CD8-positive, alpha-beta memory T cell (primary cell): ENCODE data around the gene PLCD1. TPM values are rescaled to one million over a fixed set of nuclear protein-coding genes. Genes with fewer than 3 reads are reported as not detected.
A peak's percentile ranks its signal among the peaks of the same experiment; 100 is the strongest.

ENCODE experiments used
- CTCF ChIA-PET: fragments of 350-600 bp; sonication (Branson Sonifier 250); formaldehyde crosslinking; loops from one replicate; lab custom pipeline; 2021; ENCODE audit warnings: antibody characterized with exemption; lab: Charles Lee
- POLR2A ChIA-PET: fragments of 350-600 bp; sonication (Branson Sonifier 250); formaldehyde crosslinking; loops from one replicate; lab custom pipeline; 2021; ENCODE audit warnings: antibody characterized with exemption; lab: Charles Lee
- DNase-seq, 5 donors: peaks; one replicate each; pipeline versions ENCODE4 v3.0.0 to v3.0.0-alpha.2; 2020 to 2022; ENCODE audit warnings: mixed read lengths in 1 of 5
- H3K27ac ChIP-seq: one replicate; pipeline ENCODE4 v1.7.0; 2013; ENCODE audit warnings: low read depth, mild to moderate bottlenecking, low read length, moderate library complexity
- H3K27me3 ChIP-seq: 2 replicates; pipeline ENCODE4 v1.7.0; 2013; ENCODE audit warnings: low read length, mild to moderate bottlenecking; ENCODE audit not compliant: insufficient read depth, poor library complexity, severe bottlenecking
- H3K36me3 ChIP-seq: 2 replicates; pipeline ENCODE4 v1.7.0; 2013; ENCODE audit warnings: mild to moderate bottlenecking, low read length, moderate library complexity; ENCODE audit not compliant: insufficient read depth
- H3K4me1 ChIP-seq: 2 replicates; pipeline ENCODE4 v1.7.0; 2013; ENCODE audit warnings: mild to moderate bottlenecking, low read length, moderate library complexity; ENCODE audit not compliant: insufficient read depth
- H3K4me3 ChIP-seq: 2 replicates; pipeline ENCODE4 v1.7.0; 2013; ENCODE audit warnings: mild to moderate bottlenecking, low read length
- H3K9me3 ChIP-seq: 2 replicates; pipeline ENCODE4 v1.7.0; 2013; ENCODE audit warnings: mild to moderate bottlenecking, low read length
- H3K27ac Mint-ChIP-seq, 8 donors: one replicate each; pipeline ENCODE4 v1.8.0; 2020 to 2021; ENCODE audit warnings: mixed read lengths in 8 of 8, mild to moderate bottlenecking in 6 of 8, inconsistent platforms in 3 of 8, moderate library complexity in 3 of 8
- H3K27me3 Mint-ChIP-seq, 2 donors: one replicate each; pipeline ENCODE4 v1.8.0; 2020 to 2021; ENCODE audit warnings: mixed read lengths in 2 of 2, mild to moderate bottlenecking in 1 of 2, moderate library complexity in 1 of 2
- H3K36me3 Mint-ChIP-seq, 3 donors: one replicate each; pipeline ENCODE4 v1.8.0; 2020 to 2021; ENCODE audit warnings: mixed read lengths in 3 of 3, inconsistent platforms in 1 of 3, mild to moderate bottlenecking in 1 of 3
- H3K4me1 Mint-ChIP-seq, 3 donors: one replicate each; pipeline ENCODE4 v1.8.0; 2020 to 2021; ENCODE audit warnings: mixed read lengths in 3 of 3, inconsistent platforms in 1 of 3, mild to moderate bottlenecking in 1 of 3
- H3K4me3 Mint-ChIP-seq, 7 donors: one replicate each; pipeline ENCODE4 v1.8.0; 2020 to 2021; ENCODE audit warnings: mixed read lengths in 7 of 7, mild to moderate bottlenecking in 6 of 7, moderate library complexity in 4 of 7, inconsistent platforms in 2 of 7
- H3K9me3 Mint-ChIP-seq, 5 donors: one replicate each; pipeline ENCODE4 v1.8.0; 2020 to 2022; ENCODE audit warnings: mixed read lengths in 5 of 5, mild to moderate bottlenecking in 3 of 5, moderate library complexity in 2 of 5, inconsistent platforms in 1 of 5
- polyA plus RNA-seq: library from polyadenylated mRNA; unstranded; fragments of 300-500 nt; fragmentation: Illumina TruSeq; gene quantifications from one replicate; pipeline ENCODE4 v1.2.3, GENCODE V29; 2021
- total RNA-seq, 2 experiments: library from RNA; stranded (reverse); gene quantifications; one replicate each; pipeline ENCODE4 v1.2.3, GENCODE V29; 2021

PLCD1 gene
- total and polyA plus RNA-seq, 3 experiments from 2014 or later, result 12.8 to 36.4 (median 18.5) TPM

DNA sequence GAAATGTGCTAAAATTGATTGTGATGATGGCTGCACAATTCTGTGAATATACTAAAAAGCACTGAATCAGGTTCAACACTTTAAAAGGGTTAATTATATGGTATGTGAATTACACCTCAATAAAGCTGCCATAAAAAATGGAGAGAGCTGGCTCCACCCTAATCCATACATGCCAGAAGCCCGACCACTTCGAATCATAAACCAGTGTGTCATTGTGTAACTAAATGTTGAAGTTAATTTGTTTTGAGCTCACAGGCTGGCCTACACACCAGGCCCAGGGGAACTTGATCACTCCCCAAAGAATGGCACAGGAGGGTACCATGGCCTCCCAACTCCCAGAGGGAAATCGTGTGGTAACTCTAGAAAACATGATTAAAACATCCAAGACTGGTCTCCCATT is 14.0 kb downstream of the PLCD1 start:
- Histone ChIP-seq H3K4me1 (no peaks in the 10 kb centered on the region), H3K9me3 (no peaks in the 10 kb centered on the region), H3K27ac (no peak overlapping the region), H3K27me3 (no peaks in the 10 kb centered on the region), H3K36me3 (peaks cover 20% of the 10 kb centered on the region), H3K4me3 (no peak overlapping the region)
- Mint-ChIP-seq H3K4me3 (peak overlapping the region in 1 of 7 donors; percentile 38), H3K9me3 (peaks cover 0 to 5% (median 4%) of the 10 kb centered on the region in 5 donors), H3K27ac (peak overlapping the region in 1 of 8 donors; percentile 34), H3K4me1 (peaks cover 2 to 8% (median 2%) of the 10 kb centered on the region in 3 donors), H3K27me3 (no peaks in the 10 kb centered on the region), H3K36me3 (peaks cover 34 to 87% (median 37%) of the 10 kb centered on the region in 3 donors)
- ChIA-PET CTCF (interaction anchor here (1.0 to 1.1 kb wide), 2 partner anchors 12 to 25 kb away, joined by 3 to 4 read pairs; no protein-coding TSS in a partner anchor), POLR2A (no interaction called here)
- DNase-seq, result no peak

DNA sequence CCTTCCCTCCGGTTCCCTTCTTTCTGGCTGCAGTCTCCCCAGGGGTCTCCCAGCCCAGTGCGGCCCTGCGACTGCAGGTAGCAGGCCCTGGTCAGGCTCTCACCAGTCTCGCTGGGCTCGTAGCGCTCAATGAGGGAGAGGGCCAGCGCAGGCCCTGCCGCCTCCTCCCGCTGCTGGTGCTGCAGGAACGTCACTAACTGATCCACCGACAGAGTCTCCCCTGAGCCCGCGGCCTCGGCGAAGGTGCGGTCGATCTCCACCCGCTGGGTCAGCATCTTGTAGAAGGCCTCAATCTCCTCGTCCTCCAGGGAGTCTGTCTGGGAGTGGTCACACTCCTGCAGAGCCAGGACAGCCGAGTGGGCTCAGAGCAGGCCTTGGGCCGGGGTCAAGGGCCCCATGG is 18.3 kb downstream of the PLCD1 start:
- H3K4me1 ChIP-seq, result no peaks in the 10 kb centered on the region
- Mint-ChIP-seq H3K4me1 (no peaks in the 10 kb centered on the region), H3K9me3 (peaks cover 0 to 3% (median 0%) of the 10 kb centered on the region in 5 donors), H3K4me3 (no peak overlapping the region), H3K27ac (peak overlapping the region in 1 of 8 donors; percentile 56), H3K36me3 (peaks cover 12 to 83% (median 19%) of the 10 kb centered on the region in 3 donors), H3K27me3 (no peaks in the 10 kb centered on the region)
- H3K27ac ChIP-seq, result no peak overlapping the region
- peaks cover 19% of the 10 kb centered on the region for H3K36me3 ChIP-seq
- H3K4me3 ChIP-seq, result no peak overlapping the region
- ChIA-PET POLR2A (no interaction called here), CTCF (no interaction called here)
- DNase-seq, result no peak
- H3K27me3 ChIP-seq, result no peaks in the 10 kb centered on the region
- no peaks in the 10 kb centered on the region for H3K9me3 ChIP-seq

DNA sequence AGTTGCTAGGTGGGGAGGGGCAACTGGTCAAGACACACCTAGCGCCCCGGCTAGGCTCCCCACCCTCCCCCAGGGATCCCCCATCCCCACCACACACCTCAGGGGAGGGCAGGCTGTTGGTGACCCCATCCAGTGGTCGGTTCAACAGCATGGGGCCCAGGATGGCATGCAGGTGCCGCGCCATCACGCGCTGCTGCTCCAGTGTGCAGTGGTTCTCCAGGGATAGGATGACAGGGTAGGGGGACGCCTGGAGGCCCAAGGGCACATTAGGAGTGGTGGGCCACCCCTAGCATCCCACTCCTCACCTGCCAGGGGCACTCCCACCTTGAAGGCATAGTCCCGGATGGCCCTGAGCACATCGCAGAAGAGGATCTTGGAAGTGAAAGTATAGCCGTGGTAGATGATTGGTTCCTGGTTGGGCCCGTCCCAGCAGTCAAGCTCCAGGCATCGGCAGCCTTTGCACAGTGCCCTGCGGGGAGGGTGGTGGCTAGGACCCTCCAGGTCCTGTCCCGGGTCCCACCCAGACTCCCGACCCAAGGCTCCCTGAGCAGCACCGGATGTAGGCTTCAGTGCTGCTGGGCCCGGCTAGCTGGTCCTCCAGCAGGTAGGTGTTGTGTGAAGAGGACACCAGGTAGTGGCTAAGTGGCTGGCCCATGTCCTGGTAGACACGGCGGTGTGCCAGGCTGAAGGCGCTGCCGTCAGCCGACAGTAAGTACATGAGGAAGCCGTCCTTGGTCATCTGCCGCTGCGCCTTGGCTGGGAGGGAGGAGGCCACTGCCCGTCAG is 19.4 kb downstream of the PLCD1 start:
- Histone ChIP-seq H3K36me3 (peaks cover 9% of the 10 kb centered on the region), H3K27me3 (no peaks in the 10 kb centered on the region), H3K9me3 (no peaks in the 10 kb centered on the region), H3K27ac (no peak overlapping the region), H3K4me3 (no peak overlapping the region), H3K4me1 (no peaks in the 10 kb centered on the region)
- Mint-ChIP-seq H3K9me3 (peaks cover 0 to under 1% (median 0%) of the 10 kb centered on the region in 5 donors), H3K27me3 (no peaks in the 10 kb centered on the region), H3K36me3 (peaks cover 3 to 81% (median 11%) of the 10 kb centered on the region in 3 donors), H3K4me3 (no peak overlapping the region), H3K4me1 (peaks cover 2 to 5% (median 4%) of the 10 kb centered on the region in 3 donors), H3K27ac (peak overlapping the region in 3 of 8 donors; percentile 10 to 60 (median 43))
- ChIA-PET CTCF (interaction anchor here (0.8 to 1.6 kb wide), 2 partner anchors 12 to 13 kb away, joined by 3 to 4 read pairs; no protein-coding TSS in a partner anchor), POLR2A (interaction anchor here (0.6 to 1.0 kb wide), 2 partner anchors 29 to 1414 kb away, joined by 3 read pairs; partner anchors contain the start of gene DLEC1)
- DNase-seq, result no peak

DNA sequence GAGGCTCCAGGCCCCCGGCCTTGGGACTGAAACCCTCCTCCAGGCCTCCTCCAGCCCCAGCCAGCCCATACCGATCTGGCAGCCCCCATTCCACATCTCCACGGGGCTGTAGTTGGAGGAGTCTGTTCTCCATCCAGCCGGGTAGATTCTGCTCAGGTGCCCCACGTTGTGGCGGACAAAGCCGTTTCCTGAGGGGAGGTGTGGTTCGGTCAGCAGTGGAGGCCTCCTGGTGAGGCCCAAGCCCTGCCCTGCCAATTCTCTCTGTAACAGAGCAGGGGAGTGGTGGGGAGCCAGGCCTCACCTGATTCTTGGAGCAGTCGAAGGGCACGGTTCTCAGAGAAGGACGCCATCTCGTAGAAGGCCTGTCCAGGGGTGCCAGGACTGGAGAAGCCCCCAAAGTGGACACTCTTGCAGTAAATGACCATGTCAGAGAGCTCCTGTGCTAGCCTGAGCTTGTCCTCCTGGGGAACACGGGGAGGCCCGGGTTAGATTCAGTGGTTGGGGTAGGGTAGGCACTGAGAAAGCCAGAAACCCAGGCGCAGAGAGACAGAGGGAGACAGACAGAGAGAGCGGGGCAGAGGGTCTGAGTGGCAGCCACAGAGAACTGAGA is 20.4 kb downstream of the PLCD1 start:
- H3K9me3 Mint-ChIP-seq, result no peaks in the 10 kb centered on the region
- Histone ChIP-seq H3K36me3 (peaks cover 8% of the 10 kb centered on the region), H3K4me3 (no peak overlapping the region), H3K4me1 (no peaks in the 10 kb centered on the region), H3K27me3 (no peaks in the 10 kb centered on the region), H3K9me3 (no peaks in the 10 kb centered on the region), H3K27ac (no peak overlapping the region)
- DNase-seq, result no peak
- peaks cover 11 to 14% (median 14%) of the 10 kb centered on the region in 3 donors for H3K4me1 Mint-ChIP-seq
- H3K36me3 Mint-ChIP-seq, result peaks cover 0 to 80% (median 8%) of the 10 kb centered on the region in 3 donors
- H3K4me3 Mint-ChIP-seq, result no peak overlapping the region
- H3K27ac Mint-ChIP-seq, result peak overlapping the region in 3 of 8 donors; percentile 29 to 75 (median 40)
- ChIA-PET POLR2A (interaction anchor here (1.0 kb wide), 1 partner anchor 30 kb away, joined by 3 read pairs; the partner anchor contains the start of gene DLEC1), CTCF (interaction anchor here (0.8 to 2.3 kb wide), 3 partner anchors 12 to 31 kb away, joined by 3 to 12 read pairs (median 4); partner anchors contain the start of gene DLEC1)
- no peaks in the 10 kb centered on the region for H3K27me3 Mint-ChIP-seq

DNA sequence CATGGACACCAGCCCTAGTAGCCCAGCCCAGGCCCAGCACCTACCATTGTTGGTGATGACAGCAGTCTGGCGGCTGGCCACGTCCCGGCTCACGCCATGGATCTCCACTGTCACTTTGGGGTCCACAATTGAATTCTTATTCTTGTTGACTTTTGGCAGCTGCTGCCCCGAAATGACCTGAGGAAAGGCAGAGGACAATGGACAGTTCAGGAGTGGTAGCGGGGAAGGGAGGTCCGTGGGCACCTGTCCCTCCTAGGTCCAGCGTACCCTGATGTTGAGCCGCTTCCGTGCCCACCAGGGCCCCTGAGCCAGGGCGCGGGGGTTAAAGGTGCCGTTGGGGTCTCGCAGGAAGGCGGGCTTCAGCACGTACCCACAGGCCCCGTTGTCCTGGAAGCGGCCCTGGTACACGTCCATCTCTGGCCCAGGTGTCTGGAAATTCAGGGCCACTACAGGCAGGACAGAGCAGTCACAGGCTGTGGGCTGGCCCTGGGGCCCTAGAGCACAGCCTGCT is 21.2 kb downstream of the PLCD1 start:
- no peak for DNase-seq
- peaks cover 14 to 21% (median 18%) of the 10 kb centered on the region in 3 donors for H3K4me1 Mint-ChIP-seq
- POLR2A ChIA-PET, result no interaction called here
- Histone ChIP-seq H3K27ac (no peak overlapping the region), H3K4me1 (no peaks in the 10 kb centered on the region), H3K9me3 (no peaks in the 10 kb centered on the region), H3K4me3 (no peak overlapping the region), H3K27me3 (no peaks in the 10 kb centered on the region), H3K36me3 (peaks cover 8% of the 10 kb centered on the region)
- CTCF ChIA-PET, result interaction anchor here (2.3 kb wide), 1 partner anchor 32 kb away, joined by 12 read pairs; the partner anchor contains the start of gene DLEC1
- H3K4me3 Mint-ChIP-seq, result no peak overlapping the region
- H3K27me3 Mint-ChIP-seq, result no peaks in the 10 kb centered on the region
- peaks cover 0 to 72% (median 3%) of the 10 kb centered on the region in 3 donors for H3K36me3 Mint-ChIP-seq
- peak overlapping the region in 1 of 8 donors; percentile 75 for H3K27ac Mint-ChIP-seq
- no peaks in the 10 kb centered on the region for H3K9me3 Mint-ChIP-seq

DNA sequence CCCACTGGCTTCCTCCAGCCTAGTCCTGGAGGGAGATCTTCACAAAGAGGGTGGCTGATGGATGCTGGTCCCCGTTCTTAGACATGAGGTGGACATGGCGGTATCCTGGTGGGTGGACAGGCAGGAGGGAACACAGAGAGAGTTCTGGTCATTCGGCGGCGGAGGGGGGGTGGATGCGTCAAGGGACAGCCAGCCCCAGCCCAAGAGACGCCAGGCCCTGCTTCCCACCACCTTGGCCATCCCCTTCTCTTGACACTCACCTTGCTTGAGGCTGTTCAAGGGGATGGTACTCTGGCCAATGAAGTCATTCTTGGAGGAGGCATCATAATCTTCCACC is 21.7 kb downstream of the PLCD1 start:
- Mint-ChIP-seq H3K9me3 (no peaks in the 10 kb centered on the region), H3K36me3 (peaks cover 0 to 75% (median 3%) of the 10 kb centered on the region in 3 donors), H3K27me3 (peaks cover 0 to 1% of the 10 kb centered on the region in 2 donors), H3K27ac (peak overlapping the region in 2 of 8 donors; percentile 23 to 75), H3K4me3 (no peak overlapping the region), H3K4me1 (peaks cover 16 to 24% (median 22%) of the 10 kb centered on the region in 3 donors)
- Histone ChIP-seq H3K36me3 (peaks cover 8% of the 10 kb centered on the region), H3K4me3 (no peak overlapping the region), H3K9me3 (no peaks in the 10 kb centered on the region), H3K27ac (no peak overlapping the region), H3K27me3 (no peaks in the 10 kb centered on the region), H3K4me1 (no peaks in the 10 kb centered on the region)
- DNase-seq, result no peak
- ChIA-PET POLR2A (no interaction called here), CTCF (interaction anchor here (2.0 to 2.3 kb wide), 2 partner anchors 32 to 33 kb away, joined by 5 to 12 read pairs; partner anchors contain the start of gene DLEC1)

DNA sequence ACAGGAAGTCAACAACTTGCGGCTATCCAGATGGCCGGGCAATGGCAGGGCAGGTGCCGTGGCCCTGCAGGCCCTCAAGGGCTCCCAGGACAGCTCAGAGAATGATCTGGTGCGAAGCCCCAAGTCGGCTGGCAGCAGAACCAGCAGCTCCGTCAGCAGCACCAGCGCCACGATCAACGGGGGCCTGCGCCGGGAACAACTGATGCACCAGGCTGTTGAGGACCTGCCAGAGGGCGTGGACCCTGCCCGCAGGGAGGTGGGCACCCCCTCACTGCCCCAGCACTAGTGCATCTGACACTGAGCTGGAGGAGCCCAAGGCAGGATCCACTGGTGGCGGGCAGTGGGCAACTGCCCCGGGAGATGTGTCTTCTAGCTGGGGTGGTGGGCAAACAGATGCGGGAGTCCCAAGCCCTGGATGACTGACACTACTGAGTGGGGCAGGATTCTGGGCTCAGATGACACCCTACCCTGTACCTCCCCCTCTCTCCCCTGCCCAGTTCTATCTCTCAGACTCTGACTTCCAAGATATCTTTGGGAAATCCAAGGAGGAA is 22.9 kb downstream of the PLCD1 start:
- Histone ChIP-seq H3K4me1 (no peaks in the 10 kb centered on the region), H3K27me3 (no peaks in the 10 kb centered on the region), H3K36me3 (peaks cover 14% of the 10 kb centered on the region), H3K27ac (no peak overlapping the region), H3K4me3 (no peak overlapping the region), H3K9me3 (no peaks in the 10 kb centered on the region)
- Mint-ChIP-seq H3K27ac (no peak overlapping the region), H3K4me3 (no peak overlapping the region), H3K36me3 (peaks cover 0 to 81% (median 3%) of the 10 kb centered on the region in 3 donors), H3K9me3 (no peaks in the 10 kb centered on the region), H3K4me1 (peaks cover 16 to 24% (median 22%) of the 10 kb centered on the region in 3 donors), H3K27me3 (peaks cover 0 to 1% of the 10 kb centered on the region in 2 donors)
- DNase-seq, result no peak
- ChIA-PET POLR2A (interaction anchor here (1.1 kb wide), 1 partner anchor 13 kb away, joined by 3 read pairs; no protein-coding TSS in a partner anchor), CTCF (interaction anchor here (1.0 to 2.3 kb wide), 4 partner anchors 16 to 33 kb away, joined by 3 to 15 read pairs (median 8); partner anchors contain the start of gene DLEC1)
